Neural progenitor cell (in vitro differentiated cells): ENCODE data around the gene CDC42EP5. TPM values are rescaled to one million over a fixed set of nuclear protein-coding genes. Genes with fewer than 3 reads are reported as not detected.

Source experiments
- DNase-seq: peaks from one replicate; pipeline ENCODE4 v3.0.0-alpha.2; 2016; ENCODE audit warnings: low spot score
- H2AFZ ChIP-seq: fragments of 200-600 bp; sonication (generic); replicated peaks from 2 replicates; pipeline ENCODE4 v1.6.1; 2016; ENCODE audit warnings: antibody characterized with exemption
- H3F3A ChIP-seq: fragments of 200-600 bp; sonication (generic); 2 replicates; pipeline ENCODE4 v1.6.1; 2016; ENCODE audit warnings: antibody characterized with exemption, low read depth
- H3K27ac ChIP-seq: fragments of 200-600 bp; sonication (generic); 2 replicates; pipeline ENCODE4 v1.5.1; 2016; ENCODE audit warnings: mild to moderate bottlenecking
- H3K27me3 ChIP-seq: fragments of 200-600 bp; sonication (generic); 2 replicates; pipeline ENCODE4 v1.6.1; 2016; ENCODE audit warnings: mild to moderate bottlenecking, moderate library complexity
- H3K36me3 ChIP-seq: fragments of 200-600 bp; sonication (generic); 2 replicates; pipeline ENCODE4 v1.5.1; 2016
- H3K4me1 ChIP-seq: fragments of 200-600 bp; sonication (generic); 2 replicates; pipeline ENCODE4 v1.6.1; 2016; ENCODE audit warnings: mixed run types
- H3K4me2 ChIP-seq: fragments of 200-600 bp; sonication (generic); 2 replicates; pipeline ENCODE4 v1.6.1; 2016
- H3K4me3 ChIP-seq: fragments of 200-600 bp; sonication (generic); 2 replicates; pipeline ENCODE4 v1.5.1; 2016
- H3K79me2 ChIP-seq: fragments of 200-600 bp; sonication (generic); 2 replicates; pipeline ENCODE4 v1.6.1; 2016; ENCODE audit warnings: low read depth
- H3K9ac ChIP-seq: fragments of 200-600 bp; sonication (generic); 2 replicates; pipeline ENCODE4 v1.6.1; 2016
- H3K9me3 ChIP-seq: fragments of 200-600 bp; sonication (generic); 2 replicates; pipeline ENCODE4 v1.5.1; 2016; ENCODE audit warnings: low read depth
- H4K20me1 ChIP-seq: fragments of 200-600 bp; sonication (generic); 2 replicates; pipeline ENCODE4 v1.6.1; 2016; ENCODE audit warnings: low read depth
- H3K27ac Mint-ChIP-seq: 3 replicates; pipeline ENCODE4 v1.8.0; 2021; ENCODE audit warnings: mixed read lengths
- H3K27me3 Mint-ChIP-seq: 2 replicates; pipeline ENCODE4 v1.8.0; 2022; ENCODE audit warnings: low read depth, mild to moderate bottlenecking, inconsistent platforms, moderate library complexity, mixed read lengths; ENCODE audit not compliant: insufficient read depth
- H3K36me3 Mint-ChIP-seq: 3 replicates; pipeline ENCODE4 v1.8.0; 2021; ENCODE audit warnings: mixed read lengths
- H3K4me1 Mint-ChIP-seq: 3 replicates; pipeline ENCODE4 v1.8.0; 2021; ENCODE audit warnings: mixed read lengths
- H3K4me3 Mint-ChIP-seq: 3 replicates; pipeline ENCODE4 v1.8.0; 2021; ENCODE audit warnings: mild to moderate bottlenecking, moderate library complexity, mixed read lengths
- H3K9me3 Mint-ChIP-seq: 3 replicates; pipeline ENCODE4 v1.8.0; 2020; ENCODE audit warnings: mixed read lengths
- CTCF ChIP-seq: fragments of 200-600 bp; sonication (generic); IDR thresholded peaks from 2 replicates; pipeline ENCODE4 v1.5.1; 2017; ENCODE audit warnings: antibody characterized with exemption, mild to moderate bottlenecking
- EZH2 ChIP-seq: fragments of 200-600 bp; sonication (generic); IDR thresholded peaks from 2 replicates; pipeline ENCODE4 v1.6.1; 2017; ENCODE audit warnings: antibody characterized with exemption, mild to moderate bottlenecking, moderate library complexity
- EZH2phosphoT487 ChIP-seq: fragments of 200-600 bp; sonication (generic); IDR thresholded peaks from 2 replicates; pipeline ENCODE4 v1.6.1; 2017; ENCODE audit warnings: antibody characterized with exemption
- total RNA-seq: library from RNA; depleted of rRNA; stranded (reverse); fragments of >200 nt; gene quantifications from 2 replicates; pipeline ENCODE4 v1.2.3, GENCODE V29; 2015; ENCODE audit warnings: low replicate concordance

CDC42EP5 gene
- total RNA-seq, 1 donor from 2014 or later, result not detected

GRCh38 chr19:54461210-54461609 is 11.9 kb downstream of the CDC42EP5 start:
- TF ChIP-seq CTCF, result no peak
- TF ChIP-seq EZH2, result no peak
- no peak for TF ChIP-seq EZH2phosphoT487
- Histone ChIP-seq H3K4me3 (no peak overlapping the region), H3K27me3 (peaks cover 14% of the 10 kb centered on the region), H3K27ac (no peak overlapping the region), H3K4me1 (no peaks in the 10 kb centered on the region), H3K4me2 (no peak overlapping the region), H3K9me3 (no peaks in the 10 kb centered on the region), H3K79me2 (no peaks in the 10 kb centered on the region), H3F3A (peaks cover 43% of the 10 kb centered on the region), H3K9ac (no peak overlapping the region), H2AFZ (no peak overlapping the region), H3K36me3 (no peaks in the 10 kb centered on the region), H4K20me1 (peaks cover 56% of the 10 kb centered on the region)
- no peaks in the 10 kb centered on the region for H3K9me3 Mint-ChIP-seq
- peaks cover 11% of the 10 kb centered on the region for H3K4me1 Mint-ChIP-seq
- H3K27me3 Mint-ChIP-seq, result peaks cover 17% of the 10 kb centered on the region
- DNase-seq, result no peak
- peaks cover 18% of the 10 kb centered on the region for H3K36me3 Mint-ChIP-seq
- H3K27ac Mint-ChIP-seq, result no peak overlapping the region
- no peak overlapping the region for H3K4me3 Mint-ChIP-seq

- Mint-ChIP-seq H3K9me3 (no peaks in the 10 kb centered on the region), H3K27me3 (peaks cover 18% of the 10 kb centered on the region), H3K27ac (no peak overlapping the region), H3K4me3 (no peak overlapping the region), H3K36me3 (peaks cover 19% of the 10 kb centered on the region), H3K4me1 (peaks cover 11% of the 10 kb centered on the region)
- Histone ChIP-seq H2AFZ (no peak overlapping the region), H3F3A (peaks cover 40% of the 10 kb centered on the region), H3K36me3 (no peaks in the 10 kb centered on the region), H3K27ac (no peak overlapping the region), H3K4me2 (no peak overlapping the region), H3K9ac (no peak overlapping the region), H3K4me1 (no peaks in the 10 kb centered on the region), H4K20me1 (peaks cover 57% of the 10 kb centered on the region), H3K79me2 (no peaks in the 10 kb centered on the region), H3K4me3 (no peak overlapping the region), H3K9me3 (no peaks in the 10 kb centered on the region), H3K27me3 (peaks cover 6% of the 10 kb centered on the region)
- DNase-seq, result no peak
- no peak for TF ChIP-seq EZH2phosphoT487
- TF ChIP-seq CTCF, result no peak
- no peak for TF ChIP-seq EZH2
These were observed 12.7 kb downstream of the CDC42EP5 start for GRCh38 chr19:54460230-54461005.

- Histone ChIP-seq H3K79me2 (no peaks in the 10 kb centered on the region), H2AFZ (no peak overlapping the region), H3K4me3 (no peak overlapping the region), H3K27ac (no peak overlapping the region), H3K4me2 (no peak overlapping the region), H3K4me1 (no peaks in the 10 kb centered on the region), H3K36me3 (no peaks in the 10 kb centered on the region), H3F3A (peaks cover 36% of the 10 kb centered on the region), H4K20me1 (peaks cover 63% of the 10 kb centered on the region), H3K9ac (no peak overlapping the region), H3K9me3 (no peaks in the 10 kb centered on the region), H3K27me3 (no peaks in the 10 kb centered on the region)
- TF ChIP-seq EZH2phosphoT487 (no peak), CTCF (no peak), EZH2 (no peak)
- H3K27ac Mint-ChIP-seq, result no peak overlapping the region
- peaks cover 18% of the 10 kb centered on the region for H3K27me3 Mint-ChIP-seq
- H3K4me3 Mint-ChIP-seq, result peak overlapping the region; percentile 72
- no peaks in the 10 kb centered on the region for H3K9me3 Mint-ChIP-seq
- H3K4me1 Mint-ChIP-seq, result peaks cover 11% of the 10 kb centered on the region
- peaks cover 19% of the 10 kb centered on the region for H3K36me3 Mint-ChIP-seq
- DNase-seq, result no peak
These were observed 13.5 kb downstream of the CDC42EP5 start for GRCh38 chr19:54459282-54460229.
